ENCODE measurements around the gene MTFMT. TPM values are rescaled to one million over a fixed set of nuclear protein-coding genes. Genes with fewer than 3 reads are reported as not detected.

MTFMT gene
- total and polyA plus RNA-seq, 2 donors (not counting 1 experiment from before 2014, with no cell fraction given) = 16.6 to 17.0 TPM

- no peak overlapping the region for H3K27ac ChIP-seq (ENCODE audit: insufficient read depth, low read length)
- peak in 1 of 2 donors; percentile 52 for DNase-seq (ENCODE audit: low read depth in 2 of 2)
- H3K4me3 ChIP-seq (replicated peaks in 1 of 4; ENCODE audit: control extremely low read depth in 1 of 4, insufficient read depth in 1 of 4, low read depth in 3 of 4, low read length in 4 of 4) = peak overlapping the region; percentile 36 to 80 (median 58)
- no peak overlapping the region for H2AFZ ChIP-seq (ENCODE audit: low read length)
- no peaks in the 10 kb centered on the region for H4K20me1 ChIP-seq (ENCODE audit: control insufficient read depth, extremely low read depth, insufficient read depth, low read length)
- H3K4me1 ChIP-seq (ENCODE audit: control insufficient read depth, extremely low read depth, insufficient read depth, low read length) = peaks cover 34% of the 10 kb centered on the region
- TF ChIP-seq, protein P1, sequence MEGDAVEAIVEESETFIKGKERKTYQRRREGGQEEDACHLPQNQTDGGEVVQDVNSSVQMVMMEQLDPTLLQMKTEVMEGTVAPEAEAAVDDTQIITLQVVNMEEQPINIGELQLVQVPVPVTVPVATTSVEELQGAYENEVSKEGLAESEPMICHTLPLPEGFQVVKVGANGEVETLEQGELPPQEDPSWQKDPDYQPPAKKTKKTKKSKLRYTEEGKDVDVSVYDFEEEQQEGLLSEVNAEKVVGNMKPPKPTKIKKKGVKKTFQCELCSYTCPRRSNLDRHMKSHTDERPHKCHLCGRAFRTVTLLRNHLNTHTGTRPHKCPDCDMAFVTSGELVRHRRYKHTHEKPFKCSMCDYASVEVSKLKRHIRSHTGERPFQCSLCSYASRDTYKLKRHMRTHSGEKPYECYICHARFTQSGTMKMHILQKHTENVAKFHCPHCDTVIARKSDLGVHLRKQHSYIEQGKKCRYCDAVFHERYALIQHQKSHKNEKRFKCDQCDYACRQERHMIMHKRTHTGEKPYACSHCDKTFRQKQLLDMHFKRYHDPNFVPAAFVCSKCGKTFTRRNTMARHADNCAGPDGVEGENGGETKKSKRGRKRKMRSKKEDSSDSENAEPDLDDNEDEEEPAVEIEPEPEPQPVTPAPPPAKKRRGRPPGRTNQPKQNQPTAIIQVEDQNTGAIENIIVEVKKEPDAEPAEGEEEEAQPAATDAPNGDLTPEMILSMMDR (conservative IDR thresholded peaks at IDR 0.05 in 1 of 2, IDR thresholded peaks at IDR 0.05 in 1 of 2; ENCODE audit: low read depth in 1 of 2, low read length in 2 of 2) = no peak
- no peak for TF ChIP-seq EZH2 (IDR thresholded peaks at IDR 0.05; ENCODE audit: low read length, missing control alignments)
- peak overlapping the region; percentile 65 for H3K4me2 ChIP-seq (ENCODE audit: extremely low read depth, insufficient read depth, low read length)
- H3K36me3 ChIP-seq (ENCODE audit: control insufficient read depth, insufficient read depth, low read length) = no peaks in the 10 kb centered on the region
- no peaks in the 10 kb centered on the region for H3K9me3 ChIP-seq (ENCODE audit: control insufficient read depth, insufficient read depth, low read depth, low read length)
- peaks cover 9% of the 10 kb centered on the region for H3K27me3 ChIP-seq (ENCODE audit: control insufficient read depth, insufficient read depth, low read length)
- no peak overlapping the region for H3K9ac ChIP-seq (ENCODE audit: insufficient read depth, low read length)
- H3K79me2 ChIP-seq (ENCODE audit: control insufficient read depth, insufficient read depth, low read length) = no peaks in the 10 kb centered on the region
Measured at GRCh38 chr15:65066001-65066634, 36.7 kb upstream of the MTFMT start.

DNA sequence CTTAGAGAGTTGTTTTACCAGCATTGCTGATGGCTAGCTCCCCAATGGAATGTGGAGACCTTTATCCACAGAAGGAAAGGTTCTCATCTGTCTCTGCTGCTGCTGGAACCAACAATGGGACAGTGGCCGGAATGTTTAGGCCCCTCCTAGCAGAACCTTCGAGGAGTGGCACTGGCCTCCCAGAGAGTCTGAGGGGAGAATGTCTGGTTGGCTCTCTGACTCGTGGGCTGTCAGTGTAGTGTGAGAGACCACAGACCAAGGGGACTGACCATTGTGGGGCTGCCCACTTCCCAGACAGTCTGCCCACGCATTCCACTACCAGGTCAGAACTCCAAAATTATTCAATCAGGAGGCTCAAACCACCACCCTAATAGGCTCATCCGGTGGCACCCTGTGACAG lies 33.3 kb upstream of the MTFMT start:
- Histone ChIP-seq H3K36me3 (ENCODE audit: control insufficient read depth, insufficient read depth, low read length) (no peaks in the 10 kb centered on the region), H3K4me1 (ENCODE audit: control insufficient read depth, extremely low read depth, insufficient read depth, low read length) (peaks cover 9% of the 10 kb centered on the region), H3K27me3 (ENCODE audit: control insufficient read depth, insufficient read depth, low read length) (peaks cover 9% of the 10 kb centered on the region), H3K9me3 (ENCODE audit: control insufficient read depth, insufficient read depth, low read depth, low read length) (no peaks in the 10 kb centered on the region), H3K4me3 (replicated peaks in 1 of 4; ENCODE audit: control extremely low read depth in 1 of 4, insufficient read depth in 1 of 4, low read depth in 3 of 4, low read length in 4 of 4) (no peak overlapping the region), H4K20me1 (ENCODE audit: control insufficient read depth, extremely low read depth, insufficient read depth, low read length) (no peaks in the 10 kb centered on the region), H3K9ac (ENCODE audit: insufficient read depth, low read length) (no peak overlapping the region), H2AFZ (ENCODE audit: low read length) (no peak overlapping the region), H3K4me2 (ENCODE audit: extremely low read depth, insufficient read depth, low read length) (no peak overlapping the region), H3K79me2 (ENCODE audit: control insufficient read depth, insufficient read depth, low read length) (no peaks in the 10 kb centered on the region), H3K27ac (ENCODE audit: insufficient read depth, low read length) (no peak overlapping the region)
- DNase-seq (ENCODE audit: low read depth in 2 of 2) = no peak
- TF ChIP-seq, protein P1 (conservative IDR thresholded peaks at IDR 0.05 in 1 of 2, IDR thresholded peaks at IDR 0.05 in 1 of 2; ENCODE audit: low read depth in 1 of 2, low read length in 2 of 2) = no peak
- TF ChIP-seq EZH2 (IDR thresholded peaks at IDR 0.05; ENCODE audit: low read length, missing control alignments) = no peak

- H3K4me3 ChIP-seq (replicated peaks in 1 of 4; ENCODE audit: control extremely low read depth in 1 of 4, insufficient read depth in 1 of 4, low read depth in 3 of 4, low read length in 4 of 4) = no peak overlapping the region
- no peak overlapping the region for H3K27ac ChIP-seq (ENCODE audit: insufficient read depth, low read length)
- H4K20me1 ChIP-seq (ENCODE audit: control insufficient read depth, extremely low read depth, insufficient read depth, low read length) = no peaks in the 10 kb centered on the region
- no peak for DNase-seq (ENCODE audit: low read depth in 2 of 2)
- H2AFZ ChIP-seq (ENCODE audit: low read length) = no peak overlapping the region
- H3K79me2 ChIP-seq (ENCODE audit: control insufficient read depth, insufficient read depth, low read length) = no peaks in the 10 kb centered on the region
- H3K4me1 ChIP-seq (ENCODE audit: control insufficient read depth, extremely low read depth, insufficient read depth, low read length) = peaks cover 12% of the 10 kb centered on the region
- no peak overlapping the region for H3K4me2 ChIP-seq (ENCODE audit: extremely low read depth, insufficient read depth, low read length)
- no peak overlapping the region for H3K9ac ChIP-seq (ENCODE audit: insufficient read depth, low read length)
- peaks cover 9% of the 10 kb centered on the region for H3K27me3 ChIP-seq (ENCODE audit: control insufficient read depth, insufficient read depth, low read length)
- no peaks in the 10 kb centered on the region for H3K9me3 ChIP-seq (ENCODE audit: control insufficient read depth, insufficient read depth, low read depth, low read length)
- H3K36me3 ChIP-seq (ENCODE audit: control insufficient read depth, insufficient read depth, low read length) = no peaks in the 10 kb centered on the region
- TF ChIP-seq, protein P1 (conservative IDR thresholded peaks at IDR 0.05 in 1 of 2, IDR thresholded peaks at IDR 0.05 in 1 of 2; ENCODE audit: low read depth in 1 of 2, low read length in 2 of 2) = no peak
Measured at GRCh38 chr15:65062061-65062460, 32.6 kb upstream of the MTFMT start.

Measured in fibroblast of lung (primary cell).